H9 (cell line): ENCODE measurements around the gene IFI27L1. TPM values are rescaled to one million over a fixed set of nuclear protein-coding genes. Genes with fewer than 3 reads are reported as not detected.

Experiments used
- DNase-seq: peaks from one replicate; pipeline ENCODE4 v3.0.0-alpha.2; 2017
- H2AFZ ChIP-seq: one replicate; pipeline ENCODE4 v1.6.1; 2013; ENCODE audit warnings: mild to moderate bottlenecking, low read length, control low read depth, moderate library complexity
- H2AK5ac ChIP-seq: 2 replicates; pipeline ENCODE4 v1.6.1; 2013; ENCODE audit warnings: low read length, control low read depth, mixed read lengths; ENCODE audit not compliant: insufficient read length
- H2BK120ac ChIP-seq: one replicate; pipeline ENCODE4 v1.6.1; 2013; ENCODE audit warnings: low read depth, mild to moderate bottlenecking, low read length, control low read depth, inconsistent platforms; ENCODE audit not compliant: poor library complexity, severe bottlenecking
- H2BK12ac ChIP-seq: 2 replicates; pipeline ENCODE4 v1.6.1; 2013; ENCODE audit warnings: low read length, control low read depth, mixed read lengths, low read depth; ENCODE audit not compliant: insufficient read length
- H2BK15ac ChIP-seq: 2 replicates; pipeline ENCODE4 v1.6.1; 2013; ENCODE audit warnings: low read depth, low read length, control low read depth
- H2BK20ac ChIP-seq: one replicate; pipeline ENCODE4 v1.6.1; 2013; ENCODE audit warnings: low read depth, mild to moderate bottlenecking, low read length, control low read depth, inconsistent platforms; ENCODE audit not compliant: poor library complexity, severe bottlenecking
- H2BK5ac ChIP-seq: 2 replicates; pipeline ENCODE4 v1.6.1; 2013; ENCODE audit warnings: low read length, control low read depth, mixed read lengths; ENCODE audit not compliant: insufficient read length
- H3K14ac ChIP-seq: 2 replicates; pipeline ENCODE4 v1.6.1; 2013; ENCODE audit warnings: low read length, control low read depth; ENCODE audit not compliant: insufficient read depth
- H3K18ac ChIP-seq: 2 replicates; pipeline ENCODE4 v1.6.1; 2013; ENCODE audit warnings: low read depth, mild to moderate bottlenecking, mixed read lengths, low read length, control low read depth; ENCODE audit not compliant: insufficient read length
- H3K23ac ChIP-seq: 2 replicates; pipeline ENCODE4 v1.6.1; 2013; ENCODE audit warnings: low read length, control low read depth, mixed read lengths, low read depth; ENCODE audit not compliant: insufficient read length
- H3K23me2 ChIP-seq: 2 replicates; pipeline ENCODE4 v1.6.1; 2013; ENCODE audit warnings: low read depth, mild to moderate bottlenecking, mixed read lengths, low read length, control low read depth; ENCODE audit not compliant: insufficient read length, poor library complexity, severe bottlenecking
- H3K27ac ChIP-seq: 2 replicates; pipeline ENCODE4 v1.5.1; 2013; ENCODE audit warnings: low read length, control low read depth, mixed read lengths, low read depth; ENCODE audit not compliant: insufficient read length
- H3K27me3 ChIP-seq: 2 replicates; pipeline ENCODE4 v1.6.1; 2013; ENCODE audit warnings: low read length, control low read depth, inconsistent platforms; ENCODE audit not compliant: insufficient read depth
- H3K4ac ChIP-seq: 2 replicates; pipeline ENCODE4 v1.6.1; 2013; ENCODE audit warnings: low read depth, mild to moderate bottlenecking, control low read depth, inconsistent platforms, low read length, moderate library complexity
- H3K4me1 ChIP-seq: 2 replicates; pipeline ENCODE4 v1.6.1; 2013; ENCODE audit warnings: low read length, control low read depth, inconsistent platforms; ENCODE audit not compliant: insufficient read depth
- H3K4me2 ChIP-seq: 2 replicates; pipeline ENCODE4 v1.6.1; 2013; ENCODE audit warnings: low read length, control low read depth, mixed read lengths; ENCODE audit not compliant: insufficient read length, insufficient read depth
- H3K56ac ChIP-seq: 2 replicates; pipeline ENCODE4 v1.6.1; 2013; ENCODE audit warnings: low read depth, mild to moderate bottlenecking, mixed read lengths, low read length, control low read depth; ENCODE audit not compliant: insufficient read length
- H3K79me1 ChIP-seq: 2 replicates; pipeline ENCODE4 v1.6.1; 2013; ENCODE audit warnings: low read depth, mild to moderate bottlenecking, moderate library complexity, low read length, control low read depth, inconsistent platforms; ENCODE audit not compliant: insufficient read depth, poor library complexity, severe bottlenecking
- H3K79me2 ChIP-seq: 2 replicates; pipeline ENCODE4 v1.6.1; 2013; ENCODE audit warnings: low read length, control low read depth, inconsistent platforms; ENCODE audit not compliant: insufficient read depth
- H3K9ac ChIP-seq: 2 replicates; pipeline ENCODE4 v1.6.1; 2013; ENCODE audit warnings: low read length, control low read depth, mixed read lengths; ENCODE audit not compliant: insufficient read length; ENCODE audit errors: extremely low read depth
- H3K9me3 ChIP-seq: one replicate; pipeline ENCODE4 v1.6.1; 2013; ENCODE audit warnings: low read depth, low read length, inconsistent platforms; ENCODE audit not compliant: control insufficient read depth
- H3T11ph ChIP-seq: one replicate; pipeline ENCODE4 v1.6.1; 2013; ENCODE audit warnings: mild to moderate bottlenecking, low read length, control low read depth, inconsistent platforms
- H4K20me1 ChIP-seq: one replicate; pipeline ENCODE4 v1.6.1; 2013; ENCODE audit not compliant: control insufficient read depth, insufficient read length, insufficient read depth
- H4K5ac ChIP-seq: 2 replicates; pipeline ENCODE4 v1.6.1; 2013; ENCODE audit warnings: low read depth, mild to moderate bottlenecking, mixed read lengths, low read length, control low read depth; ENCODE audit not compliant: insufficient read length
- H4K8ac ChIP-seq: replicated peaks from 2 replicates; pipeline ENCODE4 v1.6.1; 2013; ENCODE audit warnings: low read length, control low read depth, mixed read lengths, low read depth; ENCODE audit not compliant: insufficient read length
- H4K91ac ChIP-seq: 2 replicates; pipeline ENCODE4 v1.6.1; 2013; ENCODE audit warnings: low read depth, mild to moderate bottlenecking, moderate library complexity, mixed read lengths, low read length, control low read depth; ENCODE audit not compliant: insufficient read length
- H3K27ac Mint-ChIP-seq, 3 experiments: 2 replicates in 2 of 3; 3 replicates in 1 of 3; pipeline ENCODE4 v1.8.0; 2020 to 2021; ENCODE audit warnings: mixed read lengths in 3 of 3, mild to moderate bottlenecking in 1 of 3, moderate library complexity in 1 of 3
- H3K27me3 Mint-ChIP-seq: 2 replicates; pipeline ENCODE4 v1.8.0; 2021; ENCODE audit warnings: low read depth, mild to moderate bottlenecking, moderate library complexity, mixed read lengths
- H3K36me3 Mint-ChIP-seq, 3 experiments: 2 replicates in 2 of 3; 3 replicates in 1 of 3; pipeline ENCODE4 v1.8.0; 2020 to 2021; ENCODE audit warnings: low read depth in 3 of 3, mixed read lengths in 3 of 3; ENCODE audit not compliant: insufficient read depth in 1 of 3
- H3K4me1 Mint-ChIP-seq, 2 experiments: 2 replicates each; pipeline ENCODE4 v1.8.0; 2020; ENCODE audit warnings: mixed read lengths in 2 of 2
- H3K4me3 Mint-ChIP-seq, 2 experiments: 2 replicates in 1 of 2; 3 replicates in 1 of 2; pipeline ENCODE4 v1.8.0; 2020 to 2021; ENCODE audit warnings: mild to moderate bottlenecking in 2 of 2, mixed read lengths in 2 of 2, moderate library complexity in 1 of 2
- H3K9me3 Mint-ChIP-seq, 2 experiments: 2 replicates in 1 of 2; 3 replicates in 1 of 2; pipeline ENCODE4 v1.8.0; 2020; ENCODE audit warnings: mild to moderate bottlenecking in 2 of 2, mixed read lengths in 2 of 2, moderate library complexity in 1 of 2
- CTCF ChIP-seq: fragments of 200-600 bp; sonication (generic); conservative IDR thresholded peaks from 3 replicates; pipeline ENCODE4 v1.8.0; 2021; ENCODE audit warnings: antibody characterized with exemption, mild to moderate bottlenecking
- WGBS: extraction: QIAGEN DNeasy Blood & Tissue Kit; methylation state at CpG from one replicate; pipeline ENCODE4 v1.1.7; 2013; ENCODE audit warnings: missing lambda C conversion rate, low lambda C conversion rate, mixed read lengths; ENCODE audit not compliant: insufficient read length; ENCODE audit errors: extremely low coverage; 5-methylcytosine and 5-hydroxymethylcytosine counted together
- total RNA-seq: library from RNA; stranded (reverse); gene quantifications from 2 replicates; pipeline ENCODE4 v1.2.1, GENCODE V29; 2021

Gene IFI27L1
- total RNA-seq, 1 experiment from 2014 or later = 27.4 TPM

GRCh38 chr14:94046696-94047250 lies 34.3 kb upstream of the IFI27L1 start:
- no CpG with 5 or more reads among the region's 7 CpGs for WGBS
- Histone ChIP-seq H3K4me1 (no peaks in the 10 kb centered on the region), H2BK15ac (no peak overlapping the region), H3K4me2 (no peak overlapping the region), H3K4ac (no peak overlapping the region), H3K9ac (no peak overlapping the region), H4K91ac (no peak overlapping the region), H4K5ac (no peak overlapping the region), H2BK20ac (no peak overlapping the region), H2AFZ (no peak overlapping the region), H3K23me2 (no peaks in the 10 kb centered on the region), H3K79me2 (no peaks in the 10 kb centered on the region), H3K9me3 (no peaks in the 10 kb centered on the region), H2BK120ac (no peak overlapping the region), H3K56ac (no peak overlapping the region), H3T11ph (no peak overlapping the region), H4K20me1 (no peaks in the 10 kb centered on the region), H3K79me1 (no peaks in the 10 kb centered on the region), H2BK12ac (no peak overlapping the region), H4K8ac (no peak overlapping the region), H3K27ac (no peak overlapping the region), H2AK5ac (no peak overlapping the region), H3K14ac (no peak overlapping the region), H3K18ac (no peak overlapping the region), H2BK5ac (no peak overlapping the region), H3K23ac (no peak overlapping the region), H3K27me3 (no peaks in the 10 kb centered on the region)
- H3K36me3 Mint-ChIP-seq = peaks cover 13 to 66% (median 51%) of the 10 kb centered on the region in 3 experiments; a peak in 6 of 7 replicates
- peak; percentile 10 for DNase-seq
- H3K27ac Mint-ChIP-seq = no peak overlapping the region
- TF ChIP-seq CTCF = no peak
- H3K4me3 Mint-ChIP-seq = no peak overlapping the region
- H3K27me3 Mint-ChIP-seq = no peaks in the 10 kb centered on the region
- peaks cover 4 to 5% of the 10 kb centered on the region in 2 experiments; a peak in 3 of 4 replicates for H3K4me1 Mint-ChIP-seq
- H3K9me3 Mint-ChIP-seq = no peaks in the 10 kb centered on the region
